ENCODE results near the gene SMAD6.

SMAD6 gene

DNA sequence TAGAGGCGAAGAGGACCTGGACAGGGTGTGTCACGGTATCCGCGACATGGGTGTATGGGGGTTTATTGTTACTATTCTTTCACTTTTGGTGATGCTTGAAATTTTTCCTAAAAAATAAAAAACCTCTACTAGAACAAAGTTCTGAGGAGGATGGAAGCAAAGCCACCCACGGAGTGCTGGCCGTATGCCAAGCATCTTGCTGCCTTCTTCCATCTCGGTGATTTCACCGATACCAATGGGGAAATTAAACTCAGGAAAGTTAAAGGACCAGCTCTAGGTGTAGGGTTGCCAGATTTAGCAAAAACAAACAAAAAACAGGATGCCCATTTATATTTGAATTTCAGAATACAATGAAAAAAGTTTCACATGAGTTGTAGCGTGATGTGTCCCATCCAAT is 33.9 kb downstream of the SMAD6 start:
- H4K20me1 ChIP-seq = no peaks in the 10 kb centered on the region
- H3K4me3 ChIP-seq = no peak overlapping the region
- H3K9ac ChIP-seq = no peak overlapping the region
- no peak for TF ChIP-seq Cebpa-rat (IDR thresholded peaks at IDR 0.05)
- H3K4me2 ChIP-seq = no peak overlapping the region
- H3K27ac ChIP-seq = no peak overlapping the region
- H3K36me3 ChIP-seq = no peaks in the 10 kb centered on the region
- H3K4me1 ChIP-seq = peaks cover 8% of the 10 kb centered on the region
- no peaks in the 10 kb centered on the region for H3K9me3 ChIP-seq
- no peaks in the 10 kb centered on the region for H3K27me3 ChIP-seq

GRCh38 chr15:66737243-66738010 is 35.4 kb downstream of the SMAD6 start:
- Histone ChIP-seq H3K9ac (no peak overlapping the region), H4K20me1 (no peaks in the 10 kb centered on the region), H3K27ac (no peak overlapping the region), H3K4me1 (peaks cover 20% of the 10 kb centered on the region), H3K4me3 (no peak overlapping the region), H3K27me3 (no peaks in the 10 kb centered on the region), H3K4me2 (no peak overlapping the region), H3K36me3 (no peaks in the 10 kb centered on the region), H3K9me3 (no peaks in the 10 kb centered on the region)
- no peak for TF ChIP-seq Cebpa-rat (IDR thresholded peaks at IDR 0.05)

DNA sequence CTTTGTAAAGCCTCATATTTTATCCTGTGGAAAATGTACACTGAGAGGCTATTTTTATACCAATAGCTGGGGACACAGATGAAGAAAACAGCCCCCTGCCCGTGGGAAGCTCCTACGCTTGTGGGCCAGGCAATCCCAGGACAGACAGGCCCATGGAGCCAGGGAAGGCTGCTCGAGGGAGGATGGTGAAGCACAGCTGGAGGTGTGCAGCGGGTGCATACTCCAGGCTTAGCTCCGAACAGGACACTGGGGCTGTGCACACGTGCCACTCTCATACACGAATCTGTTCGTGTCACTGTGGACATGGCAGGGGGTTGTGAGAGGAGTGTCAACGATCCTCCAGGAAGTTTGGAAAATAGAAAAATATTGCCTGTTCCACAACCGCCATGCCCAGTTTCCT is 36.1 kb downstream of the SMAD6 start:
- Histone ChIP-seq H3K4me3 (no peak overlapping the region), H3K4me2 (no peak overlapping the region), H3K36me3 (no peaks in the 10 kb centered on the region), H3K27me3 (no peaks in the 10 kb centered on the region), H3K27ac (no peak overlapping the region), H3K9me3 (no peaks in the 10 kb centered on the region), H4K20me1 (no peaks in the 10 kb centered on the region), H3K9ac (no peak overlapping the region), H3K4me1 (peaks cover 20% of the 10 kb centered on the region)
- TF ChIP-seq Cebpa-rat (IDR thresholded peaks at IDR 0.05) = no peak

GRCh38 chr15:66738595-66738994 is 36.6 kb downstream of the SMAD6 start:
- TF ChIP-seq Cebpa-rat (IDR thresholded peaks at IDR 0.05) = no peak
- H3K9ac ChIP-seq = no peak overlapping the region
- H3K36me3 ChIP-seq = no peaks in the 10 kb centered on the region
- H3K4me1 ChIP-seq = peaks cover 20% of the 10 kb centered on the region
- no peak overlapping the region for H3K27ac ChIP-seq
- no peak overlapping the region for H3K4me2 ChIP-seq
- H3K4me3 ChIP-seq = no peak overlapping the region
- no peaks in the 10 kb centered on the region for H3K9me3 ChIP-seq
- H3K27me3 ChIP-seq = no peaks in the 10 kb centered on the region
- H4K20me1 ChIP-seq = no peaks in the 10 kb centered on the region

DNA sequence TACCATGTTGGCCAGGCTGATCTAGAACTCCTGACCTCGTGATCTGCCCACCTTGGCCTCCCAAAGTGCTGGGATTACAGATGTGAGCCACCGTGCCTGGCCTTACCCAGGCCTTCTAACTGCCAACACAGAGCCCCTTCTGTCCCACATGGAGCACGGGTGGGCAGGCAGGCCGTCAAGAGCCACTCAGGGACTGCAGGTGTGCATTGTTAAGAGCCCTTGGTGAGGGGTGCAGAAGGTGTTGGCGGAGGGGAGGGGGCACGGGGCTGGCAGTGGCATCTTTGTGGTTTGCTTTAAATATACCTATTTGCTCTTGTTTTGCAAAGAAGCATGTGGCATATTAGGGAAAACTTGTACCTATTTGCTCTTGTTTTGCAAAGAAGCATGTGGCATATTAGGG is 37.3 kb downstream of the SMAD6 start:
- H4K20me1 ChIP-seq = no peaks in the 10 kb centered on the region
- no peak overlapping the region for H3K9ac ChIP-seq
- no peak overlapping the region for H3K4me3 ChIP-seq
- H3K9me3 ChIP-seq = no peaks in the 10 kb centered on the region
- no peak overlapping the region for H3K4me2 ChIP-seq
- no peak overlapping the region for H3K27ac ChIP-seq
- H3K4me1 ChIP-seq = peaks cover 25% of the 10 kb centered on the region
- TF ChIP-seq Cebpa-rat (IDR thresholded peaks at IDR 0.05) = no peak
- no peaks in the 10 kb centered on the region for H3K27me3 ChIP-seq
- no peaks in the 10 kb centered on the region for H3K36me3 ChIP-seq

DNA sequence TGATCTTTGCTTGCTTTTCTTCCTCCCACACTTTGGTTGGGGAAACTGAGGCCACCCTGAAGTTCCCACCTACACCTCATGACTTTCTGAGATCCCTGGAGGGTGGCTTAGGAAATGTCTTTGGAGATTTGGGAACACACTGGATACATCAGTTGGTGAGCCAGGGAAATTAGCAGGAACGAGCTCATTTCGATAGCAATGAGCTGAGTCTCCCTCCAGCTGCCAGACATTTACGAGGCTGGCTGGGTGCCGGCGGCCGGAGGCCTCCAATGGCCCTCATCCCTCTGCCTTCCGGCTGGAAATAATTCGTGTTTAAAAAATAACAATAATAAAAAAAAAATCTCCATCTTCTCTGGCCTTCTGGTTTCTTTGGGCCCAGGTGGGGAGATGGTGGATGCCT is 38.8 kb downstream of the SMAD6 start:
- H3K4me3 ChIP-seq = no peak overlapping the region
- H4K20me1 ChIP-seq = no peaks in the 10 kb centered on the region
- no peak for TF ChIP-seq Cebpa-rat (IDR thresholded peaks at IDR 0.05)
- H3K27me3 ChIP-seq = no peaks in the 10 kb centered on the region
- H3K9me3 ChIP-seq = no peaks in the 10 kb centered on the region
- no peak overlapping the region for H3K9ac ChIP-seq
- H3K4me1 ChIP-seq = peaks cover 24% of the 10 kb centered on the region
- no peaks in the 10 kb centered on the region for H3K36me3 ChIP-seq
- no peak overlapping the region for H3K4me2 ChIP-seq
- no peak overlapping the region for H3K27ac ChIP-seq

GRCh38 chr15:66741646-66742045 is 39.6 kb downstream of the SMAD6 start:
- H3K9me3 ChIP-seq = no peaks in the 10 kb centered on the region
- H3K4me1 ChIP-seq = peaks cover 24% of the 10 kb centered on the region
- H3K27me3 ChIP-seq = no peaks in the 10 kb centered on the region
- no peak for TF ChIP-seq Cebpa-rat (IDR thresholded peaks at IDR 0.05)
- no peak overlapping the region for H3K9ac ChIP-seq
- H3K4me3 ChIP-seq = no peak overlapping the region
- H3K4me2 ChIP-seq = peak overlapping the region; percentile 55
- no peak overlapping the region for H3K27ac ChIP-seq
- H3K36me3 ChIP-seq = no peaks in the 10 kb centered on the region
- H4K20me1 ChIP-seq = no peaks in the 10 kb centered on the region

- no peak for TF ChIP-seq Cebpa-rat (IDR thresholded peaks at IDR 0.05)
- Histone ChIP-seq H3K9ac (no peak overlapping the region), H3K27me3 (no peaks in the 10 kb centered on the region), H3K27ac (no peak overlapping the region), H3K4me2 (peak overlapping the region; percentile 55), H3K36me3 (no peaks in the 10 kb centered on the region), H3K4me3 (no peak overlapping the region), H4K20me1 (no peaks in the 10 kb centered on the region), H3K4me1 (peaks cover 24% of the 10 kb centered on the region), H3K9me3 (no peaks in the 10 kb centered on the region)
Observed at GRCh38 chr15:66742286-66742685, 40.2 kb downstream of the SMAD6 start.

- H4K20me1 ChIP-seq = no peaks in the 10 kb centered on the region
- H3K27me3 ChIP-seq = no peaks in the 10 kb centered on the region
- H3K4me1 ChIP-seq = peaks cover 24% of the 10 kb centered on the region
- H3K9ac ChIP-seq = no peak overlapping the region
- TF ChIP-seq Cebpa-rat (IDR thresholded peaks at IDR 0.05) = no peak
- no peak overlapping the region for H3K4me2 ChIP-seq
- H3K36me3 ChIP-seq = no peaks in the 10 kb centered on the region
- H3K27ac ChIP-seq = no peak overlapping the region
- no peak overlapping the region for H3K4me3 ChIP-seq
- no peaks in the 10 kb centered on the region for H3K9me3 ChIP-seq
Observed at GRCh38 chr15:66743204-66743603, 41.2 kb downstream of the SMAD6 start.

DNA sequence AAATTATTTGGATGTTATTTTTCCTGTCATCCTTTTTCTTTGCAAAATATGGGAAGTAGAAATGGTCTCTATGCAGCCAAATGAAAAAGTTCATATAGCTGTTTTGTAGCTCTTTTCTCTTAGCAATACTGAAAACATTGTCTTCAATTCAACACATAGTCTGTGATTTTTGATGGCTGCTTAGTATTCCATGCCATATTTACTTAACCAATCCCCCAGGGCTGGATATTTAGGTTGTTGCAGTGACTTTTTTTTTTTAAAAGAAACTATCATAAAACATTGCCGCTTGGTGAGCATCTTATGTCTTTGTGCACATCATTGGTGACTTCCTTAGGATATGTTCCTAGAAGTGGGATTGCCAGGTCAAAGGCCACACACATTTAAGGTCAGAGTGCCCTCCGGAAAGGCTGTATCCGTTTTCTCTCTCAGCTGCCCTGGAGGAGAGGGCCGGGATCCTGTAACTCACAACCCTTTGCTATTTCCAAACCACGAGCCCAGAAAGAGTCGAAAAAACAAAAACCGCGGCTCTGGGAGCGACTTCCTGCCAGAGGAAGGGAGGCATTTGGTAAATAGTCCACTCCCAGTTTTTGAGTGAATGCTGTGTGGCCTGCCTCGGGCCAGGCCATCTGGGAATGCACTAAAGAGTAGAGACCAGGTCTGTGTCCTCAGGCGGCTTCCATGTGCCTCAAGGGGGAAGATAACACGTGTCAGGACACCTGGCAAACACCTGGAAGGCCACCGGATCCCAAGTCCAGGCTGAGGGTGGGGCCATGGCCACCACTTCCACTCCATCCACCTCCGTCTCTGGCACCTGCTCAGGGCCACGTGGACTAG is 41.9 kb downstream of the SMAD6 start:
- Histone ChIP-seq H3K27me3 (no peaks in the 10 kb centered on the region), H3K9me3 (no peaks in the 10 kb centered on the region), H3K4me1 (peaks cover 24% of the 10 kb centered on the region), H3K27ac (no peak overlapping the region), H3K4me3 (no peak overlapping the region), H3K4me2 (peak overlapping the region; percentile 7), H4K20me1 (no peaks in the 10 kb centered on the region), H3K36me3 (no peaks in the 10 kb centered on the region), H3K9ac (no peak overlapping the region)
- TF ChIP-seq Cebpa-rat (IDR thresholded peaks at IDR 0.05) = no peak
